Measurements from ENCODE around the gene SMYD4. TPM values are rescaled to one million over a fixed set of nuclear protein-coding genes. Genes with fewer than 3 reads are reported as not detected.
A peak's percentile ranks its signal among the peaks of the same experiment; 100 is the strongest.
"Not testable (repeated sequence)": the region's sequence is repeated elsewhere in the genome, so short reads cannot be mapped to it uniquely, and the experiment has no call there.

Gene SMYD4
- total and polyA plus RNA-seq, 2 donors (not counting 1 experiment from before 2014, with no cell fraction given): 11.9 to 37.5 TPM

DNA sequence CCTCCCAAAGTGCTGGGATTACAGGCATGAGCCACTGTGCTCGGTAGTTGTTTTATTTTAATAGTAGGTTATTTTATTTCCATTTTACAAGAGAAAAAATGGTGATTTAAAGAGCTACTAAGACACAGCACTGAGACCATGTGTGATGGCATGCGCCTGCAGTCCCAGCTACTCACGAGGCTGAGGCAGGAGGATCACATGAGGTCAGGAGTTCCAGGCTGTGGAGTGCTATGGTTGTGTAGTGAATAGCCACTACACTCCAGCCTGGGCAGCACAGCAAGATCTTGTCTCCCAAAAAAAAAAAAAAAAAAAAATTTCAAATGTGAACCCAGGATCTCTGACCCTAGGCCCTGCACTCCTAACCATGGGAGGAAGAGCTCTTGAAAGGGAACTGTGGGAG, 64.1 kb downstream of the SMYD4 start:
- Histone ChIP-seq H3K36me3 (replicated peaks in 1 of 2; ENCODE audit: control extremely low read depth in 1 of 2, control insufficient read depth in 1 of 2, extremely low read depth in 1 of 2, insufficient read depth in 2 of 2, low read length in 1 of 2) (no peaks in the 10 kb centered on the region), H3K27ac (ENCODE audit: low read length in 2 of 2) (no peak overlapping the region), H2AFZ (ENCODE audit: insufficient read depth, low read depth, low read length, poor library complexity, severe bottlenecking) (no peak overlapping the region), H3K9me3 (ENCODE audit: control extremely low read depth in 1 of 3, control insufficient read depth in 2 of 3, insufficient read depth in 1 of 3, low read length in 2 of 3) (peaks cover 0 to 20% (median 0%) of the 10 kb centered on the region in 3 donors), H3K9ac (ENCODE audit: low read length) (no peak overlapping the region), H3K79me2 (ENCODE audit: control insufficient read depth, insufficient read depth, low read length) (no peaks in the 10 kb centered on the region), H4K20me1 (ENCODE audit: control insufficient read depth, insufficient read depth, low read length, poor library complexity, severe bottlenecking) (no peaks in the 10 kb centered on the region), H3K27me3 (replicated peaks in 1 of 4; ENCODE audit: control extremely low read depth in 1 of 4, control insufficient read depth in 3 of 4, insufficient read depth in 4 of 4, low read length in 3 of 4) (no peaks in the 10 kb centered on the region), H3K4me1 (ENCODE audit: control insufficient read depth in 2 of 2, insufficient read depth in 2 of 2, low read length in 2 of 2) (peaks cover 37 to 65% of the 10 kb centered on the region in 2 donors), H3K4me3 (ENCODE audit: control extremely low read depth in 1 of 5, extremely low read depth in 1 of 5, insufficient read depth in 1 of 5, low read depth in 2 of 5, low read length in 4 of 5) (no peak overlapping the region), H3K4me2 (replicated peaks; ENCODE audit: low read depth, low read length, poor library complexity, severe bottlenecking) (no peak overlapping the region)
- DNase-seq (no peak), ATAC-seq (ENCODE audit: low read depth) (no peak)
- peaks cover 3% of the 10 kb centered on the region for H3K9me3 Mint-ChIP-seq (ENCODE audit: insufficient read depth)
- ChIA-PET CTCF (interaction anchor here (0.5 to 2.6 kb wide), 10 partner anchors 10 to 52 kb away, joined by 3 to 24 read pairs (median 3); no protein-coding TSS in a partner anchor), POLR2A (interaction anchor here (0.7 to 2.3 kb wide), 2 partner anchors 13 to 18 kb away, joined by 6 to 14 read pairs; no protein-coding TSS in a partner anchor)
- TF ChIP-seq EZH2 (IDR thresholded peaks at IDR 0.05; ENCODE audit: borderline replicate concordance, insufficient read depth, low read depth, low read length, poor library complexity, severe bottlenecking): no peak
- TF ChIP-seq, protein P1, sequence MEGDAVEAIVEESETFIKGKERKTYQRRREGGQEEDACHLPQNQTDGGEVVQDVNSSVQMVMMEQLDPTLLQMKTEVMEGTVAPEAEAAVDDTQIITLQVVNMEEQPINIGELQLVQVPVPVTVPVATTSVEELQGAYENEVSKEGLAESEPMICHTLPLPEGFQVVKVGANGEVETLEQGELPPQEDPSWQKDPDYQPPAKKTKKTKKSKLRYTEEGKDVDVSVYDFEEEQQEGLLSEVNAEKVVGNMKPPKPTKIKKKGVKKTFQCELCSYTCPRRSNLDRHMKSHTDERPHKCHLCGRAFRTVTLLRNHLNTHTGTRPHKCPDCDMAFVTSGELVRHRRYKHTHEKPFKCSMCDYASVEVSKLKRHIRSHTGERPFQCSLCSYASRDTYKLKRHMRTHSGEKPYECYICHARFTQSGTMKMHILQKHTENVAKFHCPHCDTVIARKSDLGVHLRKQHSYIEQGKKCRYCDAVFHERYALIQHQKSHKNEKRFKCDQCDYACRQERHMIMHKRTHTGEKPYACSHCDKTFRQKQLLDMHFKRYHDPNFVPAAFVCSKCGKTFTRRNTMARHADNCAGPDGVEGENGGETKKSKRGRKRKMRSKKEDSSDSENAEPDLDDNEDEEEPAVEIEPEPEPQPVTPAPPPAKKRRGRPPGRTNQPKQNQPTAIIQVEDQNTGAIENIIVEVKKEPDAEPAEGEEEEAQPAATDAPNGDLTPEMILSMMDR (IDR thresholded peaks at IDR 0.05): no peak
- no peak overlapping the region for H3K4me3 Mint-ChIP-seq
- no peaks in the 10 kb centered on the region for H3K27me3 Mint-ChIP-seq
- intact Hi-C loops (cut with micrococcal nuclease): loop anchor here (2.0 kb wide), 1 partner anchor 17 kb away; no protein-coding TSS in a partner anchor
- peaks cover 49% of the 10 kb centered on the region for H3K4me1 Mint-ChIP-seq
- peak overlapping the region; percentile 26 for H3K27ac Mint-ChIP-seq
- WGBS (ENCODE audit: insufficient coverage): 80% methylated on average over 1 of the region's 3 CpGs

GRCh38 chr17:1764705-1765104, 65.0 kb downstream of the SMYD4 start:
- Mint-ChIP-seq H3K4me3 (peak overlapping the region; percentile 65), H3K4me1 (peaks cover 43% of the 10 kb centered on the region), H3K27ac (peak overlapping the region; percentile 89)
- intact Hi-C loops (cut with micrococcal nuclease): loop anchor here (1.0 to 2.0 kb wide), 2 partner anchors 12 to 18 kb away; no protein-coding TSS in a partner anchor
- not testable (repeated sequence) for H3K36me3 ChIP-seq (replicated peaks in 1 of 2; ENCODE audit: control extremely low read depth in 1 of 2, control insufficient read depth in 1 of 2, extremely low read depth in 1 of 2, insufficient read depth in 2 of 2, low read length in 1 of 2); H3K27me3 ChIP-seq (replicated peaks in 1 of 4; ENCODE audit: control extremely low read depth in 1 of 4, control insufficient read depth in 3 of 4, insufficient read depth in 4 of 4, low read length in 3 of 4); ATAC-seq (ENCODE audit: low read depth); H3K9me3 Mint-ChIP-seq (ENCODE audit: insufficient read depth); H3K79me2 ChIP-seq (ENCODE audit: control insufficient read depth, insufficient read depth, low read length); H3K27me3 Mint-ChIP-seq; DNase-seq; H4K20me1 ChIP-seq (ENCODE audit: control insufficient read depth, insufficient read depth, low read length, poor library complexity, severe bottlenecking); H3K9ac ChIP-seq (ENCODE audit: low read length)
- H2AFZ ChIP-seq (ENCODE audit: insufficient read depth, low read depth, low read length, poor library complexity, severe bottlenecking): peak overlapping the region; percentile 68
- WGBS (ENCODE audit: insufficient coverage): no CpG with 5 or more reads among the region's 7 CpGs
- peak overlapping the region in 1 of 5 experiments; percentile 36 for H3K4me3 ChIP-seq (ENCODE audit: control extremely low read depth in 1 of 5, extremely low read depth in 1 of 5, insufficient read depth in 1 of 5, low read depth in 2 of 5, low read length in 4 of 5)
- H3K4me2 ChIP-seq (replicated peaks; ENCODE audit: low read depth, low read length, poor library complexity, severe bottlenecking): peak overlapping the region; percentile 75
- peak overlapping the region in 1 of 2 donors; percentile 39 for H3K27ac ChIP-seq (ENCODE audit: low read length in 2 of 2)
- CTCF ChIA-PET: interaction anchor here (0.6 to 2.8 kb wide), 10 partner anchors 12 to 115 kb away, joined by 3 to 24 read pairs (median 4); partner anchors contain the start of gene RILP
- H3K4me1 ChIP-seq (ENCODE audit: control insufficient read depth in 2 of 2, insufficient read depth in 2 of 2, low read length in 2 of 2): peaks cover 28 to 57% of the 10 kb centered on the region in 2 donors
- H3K9me3 ChIP-seq (ENCODE audit: control extremely low read depth in 1 of 3, control insufficient read depth in 2 of 3, insufficient read depth in 1 of 3, low read length in 2 of 3): peaks cover 0 to 14% (median 0%) of the 10 kb centered on the region in 3 donors
- POLR2A ChIA-PET: interaction anchor here (0.8 to 2.3 kb wide), 7 partner anchors 10 to 1913 kb away, joined by 3 to 14 read pairs (median 6); no protein-coding TSS in a partner anchor

Data from B cell (primary cell).